Sigmoid colon (tissue), 4 donors: ENCODE results near the gene COL4A3.

ENCODE experiments used
- CTCF ChIP-seq, 4 experiments: fragments of 450-650 bp in 3 of 4; fragments of 200-600 bp in 1 of 4; IDR thresholded peaks; one replicate each; pipeline ENCODE4 v1.5.1; 2016 to 2019; ENCODE audit warnings: antibody characterized with exemption in 4 of 4, mild to moderate bottlenecking in 3 of 4, moderate library complexity in 2 of 4
- POLR2A ChIP-seq, 2 donors: fragments of 450-650 bp; IDR thresholded peaks; one replicate each; pipeline ENCODE4 v1.6.1; 2016; ENCODE audit warnings: antibody characterized with exemption in 2 of 2, mild to moderate bottlenecking in 2 of 2, moderate library complexity in 2 of 2
- POLR2AphosphoS5 ChIP-seq, 4 donors: sonication (generic); formaldehyde crosslinking; IDR thresholded peaks; one replicate each; pipeline ENCODE4 v1.6.1; 2017; ENCODE audit warnings: antibody characterized with exemption in 4 of 4

DNA sequence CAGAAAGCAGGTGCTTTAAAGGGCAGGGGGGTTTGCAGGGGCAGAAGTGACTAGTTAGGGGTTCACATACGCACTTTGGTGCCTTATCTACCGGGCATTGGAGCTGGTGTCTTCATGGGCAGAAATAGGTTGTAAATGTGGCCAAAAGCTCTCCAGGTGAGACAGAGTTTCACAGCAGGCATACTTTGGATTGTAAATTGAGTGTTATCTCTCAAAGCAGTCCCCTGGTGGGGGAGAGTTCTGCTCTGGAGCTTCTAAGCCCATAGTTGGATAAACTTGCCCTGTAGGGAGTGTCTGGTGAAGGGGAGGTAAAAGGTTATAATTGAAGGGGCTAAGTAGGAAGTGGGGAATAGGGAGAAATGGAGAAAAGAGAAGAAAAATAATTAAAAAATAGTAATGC lies 43.1 kb downstream of the COL4A3 start:
- TF ChIP-seq POLR2A (IDR thresholded peaks at IDR 0.05) (no peak), CTCF (IDR thresholded peaks at IDR 0.05) (no peak), POLR2AphosphoS5 (IDR thresholded peaks at IDR 0.05) (no peak)
